Inflammatory macrophage (primary cell): ENCODE data around the gene MEIOSIN.
"Not testable (repeated sequence)": the region's sequence is repeated elsewhere in the genome, so short reads cannot be mapped to it uniquely, and the experiment has no call there.

Source experiments
- DNase-seq, 2 donors: peaks; one replicate each; pipeline ENCODE4 v3.0.0-alpha.2; 2020 to 2022

Gene MEIOSIN

DNA sequence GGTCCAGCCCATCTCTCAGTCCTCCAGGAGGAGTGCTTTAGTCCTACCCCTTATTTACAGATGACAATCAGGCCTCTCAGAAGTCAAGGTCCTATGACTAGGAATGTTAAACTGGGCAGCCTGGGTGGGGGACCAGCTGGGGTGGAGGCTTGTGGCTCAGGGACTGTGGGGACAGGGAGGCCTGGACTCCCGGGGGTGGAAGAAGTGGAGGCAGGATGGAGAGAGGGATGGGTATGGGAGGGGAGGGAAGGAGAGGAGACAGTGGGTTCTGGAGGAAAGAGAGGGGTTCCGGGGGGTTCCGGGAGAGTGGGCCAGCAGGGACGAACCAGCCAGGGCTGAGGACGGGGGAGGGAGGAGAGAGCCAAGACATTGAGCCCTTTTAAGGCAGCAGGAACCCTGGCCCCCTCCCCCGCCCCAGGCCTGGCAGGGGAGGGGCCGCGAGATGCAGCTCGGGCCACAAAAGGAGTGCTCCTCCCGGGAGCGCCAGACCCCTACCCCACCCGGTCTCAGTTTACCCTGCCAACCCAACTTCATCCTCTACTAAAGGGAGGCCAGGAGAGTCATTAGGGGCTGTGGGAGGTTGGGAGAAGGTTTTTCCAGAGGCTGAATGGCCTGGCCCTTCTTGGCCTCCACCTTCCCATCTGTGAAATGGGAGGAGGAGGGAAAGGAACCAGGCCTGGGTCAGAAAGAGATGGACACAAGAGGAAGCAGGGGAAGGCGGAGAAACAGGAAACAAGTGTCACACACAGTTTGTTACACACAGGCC lies 47.4 kb downstream of the MEIOSIN start:
- peak; percentile 48 to 54 for DNase-seq

DNA sequence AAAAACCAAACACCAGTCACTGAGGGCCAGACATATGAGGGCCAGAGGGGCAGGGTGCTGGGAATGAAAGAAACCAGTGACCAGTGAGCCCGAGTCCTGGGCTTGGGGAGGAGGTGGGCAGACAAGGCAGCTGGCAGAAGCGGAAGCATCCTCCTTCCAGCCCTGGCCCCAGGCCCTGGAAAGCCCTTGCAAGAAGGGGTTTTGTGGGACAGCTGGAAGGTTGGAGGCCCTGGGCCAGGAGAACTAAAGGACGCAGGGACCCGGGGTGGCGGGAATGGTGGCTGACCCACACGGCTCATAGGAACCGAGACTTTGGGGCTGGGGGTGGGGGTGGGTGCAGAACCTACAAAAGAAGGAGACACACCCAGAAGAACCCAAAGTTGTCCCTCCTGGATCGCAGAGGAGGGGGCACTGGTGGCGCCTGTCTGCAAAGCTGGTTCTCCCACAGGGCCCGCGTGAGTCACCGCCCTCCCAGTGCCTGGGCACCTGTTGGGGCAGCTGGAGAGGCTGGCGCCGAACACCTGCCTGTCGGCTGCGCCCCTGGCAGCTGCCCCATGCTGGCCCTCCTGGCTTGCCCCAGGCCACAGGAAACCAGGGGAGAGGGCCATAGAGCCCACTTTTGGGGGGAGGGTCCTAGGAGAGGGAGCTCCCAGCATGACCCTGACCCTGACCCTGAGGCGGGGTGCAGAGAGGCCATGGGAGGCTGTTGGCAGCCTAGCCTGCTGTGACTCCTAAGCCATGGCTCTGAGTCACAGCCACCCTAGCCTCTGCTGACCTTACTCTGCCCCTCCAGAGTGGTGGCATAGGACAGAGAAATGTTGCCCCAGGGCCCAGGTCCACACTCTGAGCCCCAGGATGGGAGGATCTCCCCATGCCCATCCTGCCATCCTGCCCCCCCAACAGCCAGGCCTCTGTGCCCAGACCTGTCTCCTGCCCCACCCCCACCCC lies 48.2 kb downstream of the MEIOSIN start:
- DNase-seq: peak in 1 of 2 donors; percentile 24

- no peak for DNase-seq
Measured at GRCh38 chr19:45782162-45782691, 49.0 kb downstream of the MEIOSIN start, which contains the start of gene DMPK. DMPK (minus strand) TSS chr19:45782490; CDS start chr19:45782352, 138 bp downstream.

DNA sequence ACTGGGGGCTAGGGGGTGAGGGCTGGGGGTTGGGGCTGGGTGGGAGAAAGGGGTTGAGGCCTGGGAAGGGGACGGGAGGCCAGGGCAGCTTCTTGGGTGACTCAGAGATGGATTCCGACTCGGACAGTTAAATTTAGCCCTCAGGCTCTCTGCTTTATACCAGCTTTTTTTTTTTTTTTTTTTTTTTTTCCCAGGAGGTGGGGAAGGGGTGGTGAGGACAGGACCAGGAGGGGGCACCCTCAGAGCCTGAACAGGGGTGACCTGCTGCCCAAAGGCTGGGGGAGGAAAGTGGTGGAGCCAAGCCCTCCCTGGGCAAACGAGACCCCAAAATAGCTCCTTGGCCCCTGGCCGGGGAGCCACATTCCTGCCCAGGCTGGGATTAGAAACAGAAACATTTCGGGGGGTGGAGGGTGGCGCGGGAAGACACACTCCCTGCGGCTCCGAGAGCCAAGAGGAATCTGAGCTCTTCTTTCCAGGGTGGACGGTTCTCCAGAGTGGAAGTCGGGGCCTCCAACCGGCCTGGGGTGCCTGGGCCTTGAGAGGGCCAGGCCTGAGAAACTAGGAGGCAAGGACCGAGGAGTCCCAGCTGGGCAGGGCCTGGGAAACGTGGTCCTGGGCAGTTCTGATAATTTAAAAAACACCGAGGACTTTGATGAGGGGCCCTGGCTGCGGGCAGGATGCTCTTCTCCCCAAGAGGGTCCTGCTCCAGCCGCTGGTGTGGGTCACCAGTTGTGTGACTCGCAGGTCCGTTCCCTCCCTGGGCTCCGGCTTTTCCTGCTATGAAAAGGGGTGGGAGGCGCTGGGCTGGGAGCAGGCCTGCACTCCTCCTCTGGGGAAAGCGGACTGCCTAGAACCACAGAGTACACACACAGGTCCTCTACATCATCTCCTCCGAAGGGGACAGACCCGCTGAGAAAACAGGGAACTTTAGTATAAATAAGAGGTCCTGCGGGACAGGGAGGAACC lies 49.9 kb downstream of the MEIOSIN start:
- DNase-seq: no peak

DNA sequence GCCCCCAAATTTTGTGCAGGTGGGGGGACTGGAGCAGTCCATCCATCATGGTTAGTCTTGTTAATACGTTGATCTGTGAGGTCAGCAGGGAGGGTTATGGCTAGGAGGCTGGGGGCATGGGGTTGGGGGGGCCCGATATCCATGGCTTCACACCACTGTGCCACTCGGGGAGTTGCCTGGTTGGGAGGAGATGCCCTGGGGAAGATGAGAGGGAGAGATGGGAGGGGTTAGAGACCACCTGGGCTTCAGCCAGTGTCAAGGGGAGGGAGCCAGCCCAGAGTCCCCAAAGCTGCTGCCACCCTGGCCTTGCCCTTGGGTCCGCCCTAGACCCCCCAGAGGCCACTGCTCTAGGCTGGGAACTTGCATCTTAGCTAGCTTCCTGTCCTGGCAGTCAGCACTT lies 50.9 kb downstream of the MEIOSIN start:
- no peak for DNase-seq

DNA sequence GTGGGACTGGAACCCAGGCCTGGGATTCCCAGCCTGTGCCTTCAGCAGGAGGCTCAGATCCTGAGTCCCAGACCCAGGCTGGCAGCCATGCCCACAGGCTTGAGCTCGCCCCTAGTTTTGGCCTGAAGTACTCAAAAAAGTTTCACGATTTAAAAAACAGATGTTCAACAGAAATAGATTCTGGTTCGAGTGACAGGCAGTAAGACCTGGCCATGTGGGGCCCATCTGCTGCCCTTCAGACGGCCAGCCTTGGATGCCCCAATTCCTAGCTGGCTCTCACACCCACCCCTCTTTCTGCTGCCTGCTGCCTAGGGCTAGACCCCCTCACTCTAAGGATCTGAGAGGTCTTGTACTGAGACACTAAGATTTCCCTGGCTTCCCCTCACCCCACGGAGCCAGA lies 51.9 kb downstream of the MEIOSIN start:
- no peak for DNase-seq

- DNase-seq: no peak
Measured at GRCh38 chr19:45785781-45786532, 52.7 kb downstream of the MEIOSIN start.

- no peak for DNase-seq
Measured at GRCh38 chr19:45786533-45786894, 53.3 kb downstream of the MEIOSIN start.

DNA sequence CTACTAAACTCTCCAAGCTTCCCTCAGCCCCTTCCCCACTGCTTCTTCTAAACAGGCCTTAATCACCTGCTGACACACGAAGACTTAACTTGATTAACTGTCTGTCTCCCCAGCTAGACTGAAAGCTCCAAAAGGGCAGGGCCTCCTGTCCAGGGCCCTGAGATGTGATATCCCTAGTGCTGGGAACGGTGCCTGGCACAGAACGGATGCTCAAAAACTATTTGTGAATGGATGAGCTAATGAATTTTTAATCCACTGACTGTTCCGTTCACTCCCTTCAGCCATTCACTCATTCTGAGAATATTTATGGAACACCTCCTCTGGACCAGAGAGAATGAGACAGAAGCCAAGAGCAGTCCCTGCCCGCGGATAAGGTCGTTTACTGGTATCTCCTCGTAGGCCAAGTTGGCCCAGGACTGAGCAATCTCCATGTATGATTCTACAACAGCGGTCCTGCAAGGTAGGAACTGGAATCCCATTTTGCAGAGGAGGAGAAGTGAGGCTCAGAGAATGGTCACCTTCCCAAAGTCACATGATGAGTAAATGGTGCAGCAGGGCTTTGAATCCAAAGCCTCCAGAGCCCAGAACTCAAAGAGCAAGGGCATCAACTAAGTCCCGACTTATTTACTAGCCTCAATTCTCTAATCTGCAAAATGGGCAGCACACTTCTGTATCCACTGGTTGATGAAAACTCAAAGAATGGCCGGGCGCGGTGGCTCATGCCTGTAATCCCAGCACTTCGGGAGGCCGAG lies 56.0 kb downstream of the MEIOSIN start:
- no peak for DNase-seq

DNA sequence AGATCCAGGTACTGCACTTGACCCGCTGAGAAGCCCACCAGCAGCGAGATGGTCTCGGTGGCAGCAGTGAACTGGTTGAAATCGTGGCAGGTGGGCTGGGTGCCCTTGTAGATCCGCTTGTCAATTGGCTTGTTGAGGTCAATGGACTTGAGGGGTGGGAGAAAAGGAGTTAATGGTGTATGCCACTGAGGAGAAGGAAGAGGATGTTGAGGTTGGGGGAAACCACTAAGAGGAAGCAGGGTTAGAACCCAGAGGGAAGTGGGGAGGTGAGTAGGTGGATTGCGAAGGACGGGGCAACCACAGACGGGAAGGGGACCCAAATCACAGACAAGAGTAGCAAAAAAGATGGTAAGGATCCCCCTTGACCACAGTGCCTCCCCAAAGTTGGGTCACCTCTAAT lies 57.7 kb downstream of the MEIOSIN start:
- DNase-seq: peak; percentile 90 to 91

DNA sequence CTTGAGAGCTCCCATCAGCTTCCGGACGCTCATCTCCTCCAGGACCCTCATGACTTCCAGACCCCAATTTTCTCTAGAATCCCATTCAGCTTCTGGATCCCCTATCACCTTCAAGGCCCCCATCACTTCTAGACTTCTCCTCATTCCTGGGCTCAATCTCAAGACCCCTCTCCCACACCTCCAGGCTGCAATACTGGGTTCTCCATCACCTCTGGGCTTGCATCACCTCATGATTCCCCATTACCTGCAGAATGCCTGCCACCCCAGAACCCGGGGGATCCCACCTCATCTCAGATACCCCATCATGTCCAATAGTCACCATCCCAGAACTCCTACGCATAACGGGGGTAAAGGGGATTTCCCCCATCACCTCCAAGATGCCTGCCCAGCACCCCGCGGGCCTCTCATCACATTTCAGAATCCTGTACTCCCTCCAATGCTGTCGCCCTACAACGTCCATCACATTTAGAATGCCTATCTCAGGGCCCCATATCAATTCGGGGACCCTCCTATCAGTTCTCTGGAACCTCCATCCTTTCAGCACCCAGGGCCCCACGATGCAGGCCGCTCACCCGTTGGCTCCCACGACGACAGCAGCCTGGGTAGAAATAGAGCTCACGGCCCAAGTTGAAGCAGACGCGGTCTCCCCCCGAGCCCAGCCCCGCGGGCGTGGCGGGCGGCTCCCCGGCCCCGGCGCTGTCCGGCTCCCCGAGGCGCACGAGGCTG lies 58.7 kb downstream of the MEIOSIN start:
- no peak for DNase-seq

- DNase-seq: peak; percentile 97 to 98
Measured at GRCh38 chr19:45792470-45793177, 59.4 kb downstream of the MEIOSIN start, which contains the start of gene DMWD. DMWD (minus strand) TSS chr19:45792845; CDS start chr19:45792756, 89 bp downstream.

- DNase-seq: no peak
Measured at GRCh38 chr19:45793178-45793564, 59.9 kb downstream of the MEIOSIN start.

GRCh38 chr19:45793876-45794275 lies 60.6 kb downstream of the MEIOSIN start:
- DNase-seq: peak; percentile 40 to 67

DNA sequence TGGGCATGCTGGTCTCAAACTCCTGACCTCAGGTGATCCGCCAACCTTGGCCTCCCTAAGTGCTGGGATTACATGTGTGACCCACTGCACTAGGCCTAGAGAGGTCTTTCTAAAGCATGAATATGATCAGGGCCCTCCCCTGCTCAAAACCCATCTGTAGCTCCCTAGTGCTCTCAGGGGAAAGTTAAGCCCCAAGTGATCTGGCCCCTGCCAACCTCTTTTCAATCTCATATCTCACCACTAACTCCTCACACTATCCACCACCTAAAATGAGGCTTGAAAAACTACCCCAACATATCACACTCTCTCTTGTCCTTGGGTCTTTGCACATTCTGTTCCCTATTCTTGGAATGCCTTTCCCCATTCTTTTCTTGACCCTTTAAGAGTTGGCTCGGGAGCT lies 61.4 kb downstream of the MEIOSIN start:
- no peak for DNase-seq

DNA sequence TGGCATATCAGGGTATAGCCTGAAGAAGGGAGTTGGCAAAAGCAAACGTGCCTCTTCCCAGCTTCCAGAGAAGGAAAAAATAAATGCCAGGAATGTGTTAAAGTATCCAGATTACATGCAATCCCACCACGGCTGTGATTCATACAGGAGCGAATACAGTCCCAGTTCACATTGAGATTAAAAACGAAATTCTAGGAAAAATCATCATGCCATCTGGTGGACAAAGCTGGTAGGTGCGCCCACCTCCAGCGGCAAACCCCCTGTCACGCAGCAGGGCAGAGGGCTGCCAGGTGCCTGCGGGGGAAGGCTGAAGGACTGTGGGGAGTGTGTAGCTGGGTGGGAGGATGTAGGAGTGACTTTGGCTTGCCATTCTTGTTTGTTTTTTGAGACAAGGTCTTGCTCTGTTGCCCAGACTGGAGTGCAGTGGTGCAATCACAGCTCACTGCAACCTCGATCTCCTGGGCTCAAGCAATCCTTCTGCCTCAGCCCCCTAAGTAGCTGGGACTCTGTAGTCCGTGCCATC lies 65.8 kb downstream of the MEIOSIN start:
- DNase-seq: peak; percentile 42 to 44

GRCh38 chr19:45799541-45799940 lies 66.3 kb downstream of the MEIOSIN start:
- DNase-seq: not testable (repeated sequence)

- DNase-seq: peak in 1 of 2 donors; percentile 34
Measured at GRCh38 chr19:45800070-45800553, 66.9 kb downstream of the MEIOSIN start.
